Measurements from ENCODE around the gene ITM2C. TPM values are rescaled to one million over a fixed set of nuclear protein-coding genes. Genes with fewer than 3 reads are reported as not detected.

ITM2C gene
- total and polyA plus RNA-seq, 9 of the 15 experiments (the other 6 are each of a cell fraction or from before 2014, with no cell fraction given), result 0.49 to 58.8 (median 21.5) TPM

GRCh38 chr2:230908595-230909191 is 44.0 kb downstream of the ITM2C start (continued):
- TF ChIP-seq ZNF655 (CRISPR knock-in tag; IDR thresholded peaks at IDR 0.05), result no peak
- TF ChIP-seq NCOA2 (IDR thresholded peaks at IDR 0.05; ENCODE audit: partially characterized antibody in 2 of 2), result no peak
- no peak for TF ChIP-seq SIN3A (IDR thresholded peaks at IDR 0.05; ENCODE audit: borderline replicate concordance in 2 of 2, control insufficient read depth in 1 of 2, low read depth in 2 of 2, low read length in 2 of 2)
- no peak for TF ChIP-seq THRA (IDR thresholded peaks at IDR 0.05)
- TF ChIP-seq CLOCK (CRISPR knock-in tag; IDR thresholded peaks at IDR 0.05; ENCODE audit: borderline replicate concordance), result no peak
- peak in 1 of 2 experiments; percentile 57; a peak in 1 of 4 replicates for TF ChIP-seq UBTF (IDR thresholded peaks at IDR 0.05; ENCODE audit: borderline replicate concordance in 1 of 2, low read depth in 2 of 2, low read length in 2 of 2)
- TF ChIP-seq ZNF384 (IDR thresholded peaks at IDR 0.05; ENCODE audit: low read depth, low read length), result no peak
- peak in 1 of 2 experiments; percentile 37; a peak in 1 of 3 replicates for TF ChIP-seq CBX3 (IDR thresholded peaks at IDR 0.05; ENCODE audit: borderline replicate concordance in 1 of 2, low read length in 2 of 2)
- TF ChIP-seq HNRNPLL (IDR thresholded peaks at IDR 0.05; ENCODE audit: low read depth, low read length, poor library complexity, severe bottlenecking), result no peak
- no peak for TF ChIP-seq XRCC3 (IDR thresholded peaks at IDR 0.05)
- 0 out of 2 replicates have a peak, but pooled peaks have one; percentile 49 for TF ChIP-seq CC2D1A (IDR thresholded peaks at IDR 0.05)
- TF ChIP-seq TCFL5 (CRISPR knock-in tag; conservative IDR thresholded peaks at IDR 0.05), result no peak
- TF ChIP-seq ZNF316 (IDR thresholded peaks at IDR 0.05), result peak; percentile 90
- TF ChIP-seq ZBTB43 (CRISPR knock-in tag; IDR thresholded peaks at IDR 0.05), result no peak
- TF ChIP-seq ESRRA (IDR thresholded peaks at IDR 0.05; ENCODE audit: borderline replicate concordance, low read depth), result no peak
